Measurements from ENCODE around the gene EDA.

DNA sequence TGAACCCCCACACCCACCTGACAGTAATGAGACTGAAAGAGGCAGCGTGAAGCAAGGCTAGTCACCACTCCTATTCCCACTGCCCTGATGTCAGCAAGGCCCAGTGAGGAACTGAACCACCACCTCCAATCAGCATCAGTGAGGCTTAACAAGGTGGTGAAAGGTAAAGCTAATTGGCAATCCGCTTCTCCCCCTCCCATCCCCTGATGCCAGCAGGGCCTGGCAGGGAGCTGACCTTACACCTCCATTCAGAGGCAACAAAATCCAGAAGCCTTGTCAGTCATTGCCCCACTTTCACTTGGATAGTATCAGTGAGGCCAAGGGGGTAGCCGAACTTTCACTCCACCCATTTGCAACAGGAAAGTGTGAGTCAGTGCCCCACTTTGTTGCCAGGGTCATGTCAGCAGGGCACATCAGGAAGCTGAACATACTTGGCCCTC lies 373.1 kb downstream of the EDA start:
- no peak for TF ChIP-seq CTCF (IDR thresholded peaks at IDR 0.05)
- TF ChIP-seq POLR2AphosphoS5 (IDR thresholded peaks at IDR 0.05; ENCODE audit: insufficient read depth in 1 of 2, low read depth in 1 of 2) = no peak
- no peak for TF ChIP-seq POLR2A (IDR thresholded peaks at IDR 0.05)

All from vagina (tissue), 2 donors.